Tibial nerve (tissue), 4 donors: Measurements from ENCODE around the gene TACSTD2. TPM values are rescaled to one million over a fixed set of nuclear protein-coding genes. Genes with fewer than 3 reads are reported as not detected.
A peak's percentile ranks its signal among the peaks of the same experiment; 100 is the strongest.
"Not testable (repeated sequence)": the region's sequence is repeated elsewhere in the genome, so short reads cannot be mapped to it uniquely, and the experiment has no call there.

Source experiments
- DNase-seq, 2 donors: peaks; one replicate each; pipeline ENCODE4 v3.0.0-alpha.2; 2019; ENCODE audit warnings: low spot score in 2 of 2
- H3K27ac ChIP-seq, 4 donors: fragments of 200-600 bp; sonication (generic) in 3 of 4; one replicate each; pipeline ENCODE4 v1.5.1; 2017 to 2019; ENCODE audit warnings: mild to moderate bottlenecking in 1 of 4
- H3K27me3 ChIP-seq, 2 donors: fragments of 200-600 bp; sonication (generic) in 1 of 2; one replicate each; pipeline versions ENCODE4 v1.5.1 to v1.6.0; 2017 to 2019
- H3K36me3 ChIP-seq, 3 donors: fragments of 200-600 bp; sonication (generic); one replicate each; pipeline ENCODE4 v1.5.1; 2018 to 2019
- H3K4me1 ChIP-seq, 4 donors: fragments of 200-600 bp; sonication (generic) in 3 of 4; one replicate each; pipeline ENCODE4 v1.5.1; 2017 to 2019
- H3K4me3 ChIP-seq, 4 donors: fragments of 200-600 bp; sonication (generic) in 3 of 4; one replicate each; pipeline ENCODE4 v1.5.1; 2017 to 2019; ENCODE audit warnings: mild to moderate bottlenecking in 1 of 4, moderate library complexity in 1 of 4
- H3K9me3 ChIP-seq, 4 donors: fragments of 200-600 bp; sonication (generic) in 3 of 4; one replicate each; pipeline ENCODE4 v1.5.1; 2017 to 2019
- EP300 ChIP-seq, 2 donors: sonication (generic); formaldehyde crosslinking; IDR thresholded peaks; one replicate each; pipeline ENCODE4 v1.6.1; 2017; ENCODE audit warnings: antibody characterized with exemption in 2 of 2, mild to moderate bottlenecking in 1 of 2
- POLR2A ChIP-seq, 2 donors: fragments of 450-650 bp; IDR thresholded peaks; one replicate each; pipeline ENCODE4 v1.6.1; 2017; ENCODE audit warnings: antibody characterized with exemption in 2 of 2, mild to moderate bottlenecking in 2 of 2, moderate library complexity in 2 of 2
- WGBS, 2 donors: methylation state at CpG; one replicate each; pipeline ENCODE4 v1.1.5; 2018; 5-methylcytosine and 5-hydroxymethylcytosine counted together
- total RNA-seq, 4 donors: library from RNA; depleted of rRNA; stranded (reverse); fragments of >200 nt; gene quantifications; one replicate each; pipeline ENCODE4 v1.1.0, GENCODE V29; 2016
- TF ChIP-seq, protein P1 (sequence below), 5 experiments: fragments of 200-600 bp in 3 of 5; fragments of 450-650 bp in 2 of 5; sonication (generic) in 3 of 5; IDR thresholded peaks; one replicate each; pipeline ENCODE4 v1.5.1; 2016 to 2019; ENCODE audit warnings: antibody characterized with exemption in 5 of 5, mild to moderate bottlenecking in 3 of 5, moderate library complexity in 2 of 5

TACSTD2 gene
- total RNA-seq, 4 donors from 2014 or later = 5.3 to 11.6 (median 7.9) TPM

GRCh38 chr1:58584082-58584895 lies 7.2 kb upstream of the TACSTD2 start:
- H3K27ac ChIP-seq = peak overlapping the region; percentile 1 to 86 (median 50)
- DNase-seq = peak; percentile 50 to 68
- no peaks in the 10 kb centered on the region for H3K27me3 ChIP-seq
- TF ChIP-seq POLR2A (IDR thresholded peaks at IDR 0.05) = no peak
- TF ChIP-seq EP300 (IDR thresholded peaks at IDR 0.05) = peak; percentile 29 to 77
- 19 to 22% methylated on average over 8 of the region's 8 CpGs for WGBS, 2 donors
- H3K36me3 ChIP-seq = no peaks in the 10 kb centered on the region
- H3K9me3 ChIP-seq = no peaks in the 10 kb centered on the region
- no peak overlapping the region for H3K4me3 ChIP-seq
- peaks cover 0 to 29% (median 15%) of the 10 kb centered on the region in 4 donors for H3K4me1 ChIP-seq

DNA sequence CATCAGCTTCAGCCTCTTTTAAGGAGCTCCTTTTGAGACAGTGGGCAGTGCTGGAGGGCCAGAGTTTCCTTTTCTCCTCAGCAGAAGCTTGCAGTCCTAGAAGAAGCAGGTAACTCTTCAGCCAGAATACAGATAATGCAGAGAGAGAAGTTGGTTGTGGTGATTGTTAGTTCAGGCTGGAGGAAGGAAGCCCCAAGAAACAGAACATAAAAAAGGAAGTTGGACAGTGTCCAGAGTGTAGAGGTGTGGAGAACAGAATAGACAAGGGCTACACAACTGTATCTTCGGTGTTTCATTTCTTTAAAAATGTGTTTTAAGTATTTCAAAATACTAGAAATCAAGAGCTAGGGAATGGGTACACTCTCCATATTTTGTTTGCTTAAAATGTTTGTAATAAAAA lies 6.4 kb upstream of the TACSTD2 start:
- H3K27ac ChIP-seq = peak overlapping the region in 2 of 4 donors; percentile 86

DNA sequence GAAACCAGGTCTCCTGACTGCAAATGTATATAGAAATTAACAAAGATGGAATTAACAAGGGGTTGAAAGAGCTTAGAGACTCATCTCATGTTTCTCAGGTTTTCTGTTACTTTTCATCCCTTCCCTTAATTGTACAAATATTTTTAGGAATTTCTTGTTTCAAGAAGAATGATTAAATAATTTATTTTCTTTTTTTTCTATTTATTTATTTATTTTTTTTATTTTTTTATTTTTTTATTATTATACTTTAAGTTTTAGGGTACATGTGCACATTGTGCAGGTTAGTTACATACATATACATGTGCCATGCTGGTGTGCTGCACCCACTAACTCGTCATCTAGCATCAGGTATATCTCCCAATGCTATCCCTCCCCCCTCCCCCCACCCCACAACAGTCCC lies 5.1 kb upstream of the TACSTD2 start:
- not testable (repeated sequence) for H3K27ac ChIP-seq, H3K36me3 ChIP-seq, H3K4me3 ChIP-seq, DNase-seq, H3K27me3 ChIP-seq, H3K9me3 ChIP-seq
- H3K4me1 ChIP-seq = peaks cover 0 to 40% (median 19%) of the 10 kb centered on the region in 4 donors
- WGBS, 2 donors = 88 to 100% methylated on average over 1 of the region's 1 CpG

More for the DNA sequence above, 6.4 kb upstream of the TACSTD2 start:
- WGBS, 2 donors = 59 to 70% methylated on average over 1 of the region's 1 CpG
- Histone ChIP-seq H3K9me3 (no peaks in the 10 kb centered on the region), H3K27me3 (no peaks in the 10 kb centered on the region), H3K36me3 (no peaks in the 10 kb centered on the region), H3K4me3 (no peak overlapping the region), H3K4me1 (peaks cover 0 to 29% (median 15%) of the 10 kb centered on the region in 4 donors)
- TF ChIP-seq, protein P1, sequence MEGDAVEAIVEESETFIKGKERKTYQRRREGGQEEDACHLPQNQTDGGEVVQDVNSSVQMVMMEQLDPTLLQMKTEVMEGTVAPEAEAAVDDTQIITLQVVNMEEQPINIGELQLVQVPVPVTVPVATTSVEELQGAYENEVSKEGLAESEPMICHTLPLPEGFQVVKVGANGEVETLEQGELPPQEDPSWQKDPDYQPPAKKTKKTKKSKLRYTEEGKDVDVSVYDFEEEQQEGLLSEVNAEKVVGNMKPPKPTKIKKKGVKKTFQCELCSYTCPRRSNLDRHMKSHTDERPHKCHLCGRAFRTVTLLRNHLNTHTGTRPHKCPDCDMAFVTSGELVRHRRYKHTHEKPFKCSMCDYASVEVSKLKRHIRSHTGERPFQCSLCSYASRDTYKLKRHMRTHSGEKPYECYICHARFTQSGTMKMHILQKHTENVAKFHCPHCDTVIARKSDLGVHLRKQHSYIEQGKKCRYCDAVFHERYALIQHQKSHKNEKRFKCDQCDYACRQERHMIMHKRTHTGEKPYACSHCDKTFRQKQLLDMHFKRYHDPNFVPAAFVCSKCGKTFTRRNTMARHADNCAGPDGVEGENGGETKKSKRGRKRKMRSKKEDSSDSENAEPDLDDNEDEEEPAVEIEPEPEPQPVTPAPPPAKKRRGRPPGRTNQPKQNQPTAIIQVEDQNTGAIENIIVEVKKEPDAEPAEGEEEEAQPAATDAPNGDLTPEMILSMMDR (IDR thresholded peaks at IDR 0.05) = no peak
- TF ChIP-seq EP300 (IDR thresholded peaks at IDR 0.05) = no peak
- DNase-seq = no peak

DNA sequence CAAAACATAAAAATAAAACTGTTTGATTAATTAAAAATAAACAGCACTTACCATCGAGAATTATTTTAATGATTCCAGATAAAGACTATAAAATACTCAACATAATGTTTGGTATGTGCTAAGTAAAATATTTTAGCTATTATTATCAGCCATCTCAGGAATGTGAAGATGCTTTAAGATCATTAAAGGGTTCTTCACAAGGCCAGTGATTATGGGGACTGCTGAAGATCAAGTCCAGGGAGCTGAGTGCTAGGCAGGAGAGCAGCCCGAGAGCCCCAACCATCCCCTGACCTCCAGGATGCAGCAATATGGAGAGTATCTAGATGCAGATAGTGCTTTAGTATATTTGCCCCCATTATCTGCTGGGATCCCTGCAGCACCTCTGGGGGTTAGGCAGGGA lies 4.6 kb upstream of the TACSTD2 start:
- DNase-seq = no peak
- WGBS, 2 donors = 82 to 90% methylated on average over 2 of the region's 2 CpGs
- H3K4me1 ChIP-seq = peaks cover 0 to 45% (median 22%) of the 10 kb centered on the region in 4 donors
- no peaks in the 10 kb centered on the region for H3K9me3 ChIP-seq
- H3K27me3 ChIP-seq = peaks cover 0 to 11% of the 10 kb centered on the region in 2 donors
- no peak overlapping the region for H3K27ac ChIP-seq
- H3K4me3 ChIP-seq = no peak overlapping the region
- no peaks in the 10 kb centered on the region for H3K36me3 ChIP-seq
- TF ChIP-seq, protein P1 (IDR thresholded peaks at IDR 0.05) = no peak
- TF ChIP-seq EP300 (IDR thresholded peaks at IDR 0.05) (no peak), POLR2A (IDR thresholded peaks at IDR 0.05) (no peak)

DNA sequence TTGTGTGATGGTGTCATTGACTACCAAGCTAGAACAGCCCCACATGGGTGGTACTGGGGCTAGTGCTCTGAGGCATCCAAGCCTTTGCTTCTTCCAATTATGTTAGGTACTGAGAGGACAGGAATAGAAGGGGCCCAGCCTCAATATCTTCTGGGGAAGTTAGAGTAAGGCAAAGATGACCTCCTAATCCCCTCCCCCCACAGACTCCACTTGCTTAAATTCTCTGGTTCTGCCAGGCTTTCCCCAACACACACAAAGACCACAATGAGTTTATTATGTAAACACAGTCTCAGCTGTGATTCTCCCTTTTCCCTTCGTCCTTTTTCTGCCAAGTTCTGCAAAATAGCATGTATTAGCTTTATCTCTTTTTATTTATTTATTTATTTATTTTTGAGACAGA lies 3.1 kb upstream of the TACSTD2 start:
- TF ChIP-seq POLR2A (IDR thresholded peaks at IDR 0.05) (no peak), EP300 (IDR thresholded peaks at IDR 0.05) (no peak)
- TF ChIP-seq, protein P1 (IDR thresholded peaks at IDR 0.05) = no peak
- H3K4me3 ChIP-seq = no peak overlapping the region
- H3K4me1 ChIP-seq = peaks cover 0 to 46% (median 25%) of the 10 kb centered on the region in 4 donors
- peaks cover 0 to 26% of the 10 kb centered on the region in 2 donors for H3K27me3 ChIP-seq
- peak overlapping the region in 1 of 4 donors; percentile 31 for H3K27ac ChIP-seq
- no peak for DNase-seq
- H3K36me3 ChIP-seq = no peaks in the 10 kb centered on the region
- WGBS, 2 donors = 17 to 29% methylated on average over 1 of the region's 1 CpG
- no peaks in the 10 kb centered on the region for H3K9me3 ChIP-seq

- TF ChIP-seq, protein P1 (IDR thresholded peaks at IDR 0.05) = no peak
- TF ChIP-seq EP300 (IDR thresholded peaks at IDR 0.05) (no peak), POLR2A (IDR thresholded peaks at IDR 0.05) (no peak)
- H3K27ac ChIP-seq = peak overlapping the region in 3 of 4 donors; percentile 22 to 46 (median 27)
- no peaks in the 10 kb centered on the region for H3K9me3 ChIP-seq
- H3K36me3 ChIP-seq = no peaks in the 10 kb centered on the region
- DNase-seq = no peak
- 21 to 22% methylated on average over 3 of the region's 3 CpGs for WGBS, 2 donors
- peaks cover 0 to 49% of the 10 kb centered on the region in 2 donors for H3K27me3 ChIP-seq
- H3K4me3 ChIP-seq = peak overlapping the region in 2 of 4 donors; percentile 36 to 46
- H3K4me1 ChIP-seq = peaks cover 0 to 26% (median 10%) of the 10 kb centered on the region in 4 donors
Measured at GRCh38 chr1:58577654-58578030, 590 bp upstream of the TACSTD2 start.
